ENCODE data around the gene ASIC1. TPM values are rescaled to one million over a fixed set of nuclear protein-coding genes. Genes with fewer than 3 reads are reported as not detected.

Gene ASIC1
- total RNA-seq, 4 donors from 2014 or later = 0.70 to 5.7 (median 1.5) TPM; not detected in 1

- no peak for TF ChIP-seq CTCF (IDR thresholded peaks at IDR 0.05)
- TF ChIP-seq POLR2A (IDR thresholded peaks at IDR 0.05) = no peak
- H3K4me1 ChIP-seq = no peaks in the 10 kb centered on the region
- H3K27ac ChIP-seq = no peak overlapping the region
- no peaks in the 10 kb centered on the region for H3K9me3 ChIP-seq
- H3K27me3 ChIP-seq = no peaks in the 10 kb centered on the region
- no peaks in the 10 kb centered on the region for H3K36me3 ChIP-seq
- DNase-seq = no peak
- no peak overlapping the region for H3K4me3 ChIP-seq
These were observed 14.7 kb upstream of the ASIC1 start for GRCh38 chr12:50042693-50043092.

GRCh38 chr12:50043308-50043707 is 14.1 kb upstream of the ASIC1 start:
- no peaks in the 10 kb centered on the region for H3K4me1 ChIP-seq
- H3K27me3 ChIP-seq = no peaks in the 10 kb centered on the region
- DNase-seq = no peak
- no peaks in the 10 kb centered on the region for H3K36me3 ChIP-seq
- no peak overlapping the region for H3K4me3 ChIP-seq
- H3K9me3 ChIP-seq = no peaks in the 10 kb centered on the region
- TF ChIP-seq POLR2A (IDR thresholded peaks at IDR 0.05) (no peak), CTCF (IDR thresholded peaks at IDR 0.05) (no peak)
- no peak overlapping the region for H3K27ac ChIP-seq

GRCh38 chr12:50043854-50044253 is 13.5 kb upstream of the ASIC1 start:
- TF ChIP-seq POLR2A (IDR thresholded peaks at IDR 0.05) (no peak), CTCF (IDR thresholded peaks at IDR 0.05) (no peak)
- no peak overlapping the region for H3K27ac ChIP-seq
- H3K4me3 ChIP-seq = no peak overlapping the region
- H3K36me3 ChIP-seq = no peaks in the 10 kb centered on the region
- no peaks in the 10 kb centered on the region for H3K4me1 ChIP-seq
- no peaks in the 10 kb centered on the region for H3K27me3 ChIP-seq
- no peaks in the 10 kb centered on the region for H3K9me3 ChIP-seq
- peak in 1 of 3 donors; percentile 10 for DNase-seq

GRCh38 chr12:50047693-50048250 is 9.6 kb upstream of the ASIC1 start:
- Histone ChIP-seq H3K36me3 (no peaks in the 10 kb centered on the region), H3K27ac (no peak overlapping the region), H3K4me1 (peaks cover 0 to 16% (median 0%) of the 10 kb centered on the region in 4 donors), H3K4me3 (no peak overlapping the region), H3K9me3 (no peaks in the 10 kb centered on the region), H3K27me3 (no peaks in the 10 kb centered on the region)
- TF ChIP-seq CTCF (IDR thresholded peaks at IDR 0.05) (no peak), POLR2A (IDR thresholded peaks at IDR 0.05) (no peak)
- no peak for DNase-seq

- H3K4me1 ChIP-seq = peaks cover 0 to 16% (median 0%) of the 10 kb centered on the region in 4 donors
- H3K4me3 ChIP-seq = no peak overlapping the region
- no peaks in the 10 kb centered on the region for H3K27me3 ChIP-seq
- H3K27ac ChIP-seq = no peak overlapping the region
- no peaks in the 10 kb centered on the region for H3K9me3 ChIP-seq
- no peak for DNase-seq
- no peaks in the 10 kb centered on the region for H3K36me3 ChIP-seq
- no peak for TF ChIP-seq CTCF (IDR thresholded peaks at IDR 0.05)
- no peak for TF ChIP-seq POLR2A (IDR thresholded peaks at IDR 0.05)
These were observed 7.9 kb upstream of the ASIC1 start for GRCh38 chr12:50049254-50050118.
